OCI-LY1 (cell line): ENCODE measurements around the gene TOM1.

ENCODE experiments used
- H2AFZ ChIP-seq: fragments of 200-600 bp; sonication (generic), shearing (Covaris generic); 2 replicates; pipeline ENCODE4 v1.6.0; 2014; ENCODE audit warnings: antibody characterized with exemption, mild to moderate bottlenecking, low read length
- H3F3A ChIP-seq: fragments of 200-600 bp; sonication (generic), shearing (Covaris generic); 2 replicates; pipeline ENCODE4 v1.6.0; 2014; ENCODE audit warnings: mild to moderate bottlenecking, antibody characterized with exemption, low read length, moderate library complexity; ENCODE audit not compliant: insufficient read depth
- H3K27ac ChIP-seq: fragments of 200-600 bp; sonication (generic); 2 replicates; pipeline ENCODE4 v1.5.1; 2014; ENCODE audit warnings: low read length, mixed run types, mild to moderate bottlenecking, low read depth; ENCODE audit not compliant: poor library complexity, severe bottlenecking
- H3K27me3 ChIP-seq: fragments of 200-600 bp; sonication (generic); 2 replicates; pipeline ENCODE4 v1.6.0; 2014; ENCODE audit warnings: antibody characterized with exemption, mild to moderate bottlenecking, low read length, moderate library complexity; ENCODE audit not compliant: insufficient read depth
- H3K36me3 ChIP-seq: fragments of 200-600 bp; sonication (generic); 2 replicates; pipeline ENCODE4 v1.6.1; 2014; ENCODE audit warnings: mild to moderate bottlenecking, antibody characterized with exemption, low read length, moderate library complexity, mixed read lengths; ENCODE audit not compliant: insufficient read depth
- H3K4me1 ChIP-seq: fragments of 200-600 bp; sonication (generic); 2 replicates; pipeline ENCODE4 v1.5.1; 2014; ENCODE audit warnings: mild to moderate bottlenecking, low read length, moderate library complexity; ENCODE audit not compliant: insufficient read depth, severe bottlenecking
- H3K4me2 ChIP-seq: fragments of 200-600 bp; sonication (generic), shearing (Covaris generic); 2 replicates; pipeline ENCODE4 v1.6.1; 2014; ENCODE audit warnings: low read length
- H3K4me3 ChIP-seq: fragments of 200-600 bp; sonication (generic); 2 replicates; pipeline ENCODE4 v1.5.1; 2014; ENCODE audit warnings: low read length, low read depth, mild to moderate bottlenecking, mixed read lengths; ENCODE audit not compliant: poor library complexity, severe bottlenecking
- H3K79me2 ChIP-seq: fragments of 200-600 bp; shearing (Covaris generic); 2 replicates; pipeline ENCODE4 v1.6.1; 2016; ENCODE audit warnings: mixed run types, low read length, mixed read lengths; ENCODE audit not compliant: insufficient read depth
- H3K9ac ChIP-seq: fragments of 200-600 bp; sonication (generic), shearing (Covaris generic); 2 replicates; pipeline ENCODE4 v1.6.1; 2014; ENCODE audit warnings: mild to moderate bottlenecking, low read length, mixed read lengths
- H3K9me2 ChIP-seq: fragments of 200-600 bp; sonication (generic), shearing (Covaris generic); 2 replicates; pipeline ENCODE4 v1.6.1; 2014; ENCODE audit warnings: low read depth, mild to moderate bottlenecking, low read length, mixed read lengths
- H3K9me3 ChIP-seq: fragments of 200-600 bp; shearing (Covaris generic); 2 replicates; pipeline ENCODE4 v1.6.1; 2014; ENCODE audit warnings: low read length, mixed read lengths
- H4K20me1 ChIP-seq: fragments of 200-600 bp; sonication (generic), shearing (Covaris generic); 2 replicates; pipeline ENCODE4 v1.6.0; 2016; ENCODE audit warnings: mild to moderate bottlenecking, low read length; ENCODE audit not compliant: insufficient read depth
- EZH2 ChIP-seq: fragments of 200-600 bp; sonication (generic), shearing (Covaris generic); IDR thresholded peaks from 2 replicates; pipeline ENCODE4 v1.8.0; 2017; ENCODE audit warnings: borderline replicate concordance, mixed run types, mild to moderate bottlenecking, antibody characterized with exemption, low read length, moderate library complexity, mixed read lengths
- TF ChIP-seq, protein P1 (sequence below): fragments of 200-600 bp; sonication (generic), shearing (Covaris generic); IDR thresholded peaks from 2 replicates; pipeline ENCODE4 v1.5.1; 2017; ENCODE audit warnings: mild to moderate bottlenecking, antibody characterized with exemption, low read length, moderate library complexity, mixed read lengths

The TOM1 gene

DNA sequence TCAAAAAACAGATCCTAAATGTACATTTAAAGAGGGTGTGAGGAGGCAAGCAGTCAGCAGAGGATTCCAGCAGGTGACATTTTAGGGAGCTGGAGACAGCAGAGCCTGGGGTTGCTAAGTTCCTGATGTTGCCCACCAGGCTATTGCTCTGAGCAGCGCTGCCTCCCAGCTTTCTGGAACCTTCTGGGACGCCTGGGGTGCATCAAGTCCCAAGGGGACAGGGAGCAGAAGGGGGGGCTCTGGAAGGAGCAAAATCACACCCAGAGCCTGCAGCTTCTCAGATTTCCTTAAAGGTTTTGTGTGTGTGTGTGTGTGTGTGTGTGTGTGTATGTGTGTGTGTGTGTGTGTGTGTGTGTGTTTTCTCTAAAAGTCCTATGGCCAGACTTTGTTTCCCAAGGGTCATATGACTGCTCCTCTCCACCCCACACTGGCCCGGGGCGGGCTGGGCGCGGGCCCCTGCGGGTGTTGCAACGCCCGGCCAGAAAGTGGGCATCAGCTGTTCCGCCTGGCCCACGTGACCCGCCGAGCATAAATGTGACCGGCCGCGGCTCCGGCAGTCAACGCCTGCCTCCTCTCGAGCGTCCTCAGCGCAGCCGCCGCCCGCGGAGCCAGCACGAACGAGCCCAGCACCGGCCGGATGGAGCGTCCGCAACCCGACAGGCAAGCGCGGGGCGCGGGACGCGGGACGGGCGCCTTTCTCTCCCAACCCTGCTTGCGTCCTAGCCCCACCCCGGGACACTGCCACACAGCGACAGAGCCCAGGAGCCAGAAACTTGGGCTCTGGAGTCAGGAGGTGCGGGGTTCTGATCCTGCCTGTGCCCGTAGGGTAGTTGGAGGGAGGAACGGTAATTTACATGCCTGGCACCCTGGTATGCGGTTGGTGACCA is 81.1 kb downstream of the TOM1 start, which contains the start of gene HMOX1:
Gene HMOX1, plus strand, starts transcription at position 560 of the 887 bp plus-strand sequence. Its CDS starts 78 bp downstream, at position 638.
- Histone ChIP-seq H3K9ac (peak within 1 kb of the TSS; percentile 75), H3K27ac (peak within 1 kb of the TSS; percentile 9), H3K9me2 (no peaks in the 10 kb centered on the region), H3K4me3 (peak within 1 kb of the TSS; percentile 71), H3K4me1 (peaks cover 63% of the 10 kb centered on the region), H3K4me2 (peak within 1 kb of the TSS; percentile 85), H2AFZ (no peak within 1 kb of the TSS), H4K20me1 (no peaks in the 10 kb centered on the region), H3K27me3 (no peaks in the 10 kb centered on the region), H3K36me3 (peaks cover 16% of the 10 kb centered on the region; the same call in 1 of the 2 replicates), H3K79me2 (peaks cover 7% of the 10 kb centered on the region; the same call in 1 of the 2 replicates), H3K9me3 (no peaks in the 10 kb centered on the region), H3F3A (no peaks in the 10 kb centered on the region)
- TF ChIP-seq, protein P1, sequence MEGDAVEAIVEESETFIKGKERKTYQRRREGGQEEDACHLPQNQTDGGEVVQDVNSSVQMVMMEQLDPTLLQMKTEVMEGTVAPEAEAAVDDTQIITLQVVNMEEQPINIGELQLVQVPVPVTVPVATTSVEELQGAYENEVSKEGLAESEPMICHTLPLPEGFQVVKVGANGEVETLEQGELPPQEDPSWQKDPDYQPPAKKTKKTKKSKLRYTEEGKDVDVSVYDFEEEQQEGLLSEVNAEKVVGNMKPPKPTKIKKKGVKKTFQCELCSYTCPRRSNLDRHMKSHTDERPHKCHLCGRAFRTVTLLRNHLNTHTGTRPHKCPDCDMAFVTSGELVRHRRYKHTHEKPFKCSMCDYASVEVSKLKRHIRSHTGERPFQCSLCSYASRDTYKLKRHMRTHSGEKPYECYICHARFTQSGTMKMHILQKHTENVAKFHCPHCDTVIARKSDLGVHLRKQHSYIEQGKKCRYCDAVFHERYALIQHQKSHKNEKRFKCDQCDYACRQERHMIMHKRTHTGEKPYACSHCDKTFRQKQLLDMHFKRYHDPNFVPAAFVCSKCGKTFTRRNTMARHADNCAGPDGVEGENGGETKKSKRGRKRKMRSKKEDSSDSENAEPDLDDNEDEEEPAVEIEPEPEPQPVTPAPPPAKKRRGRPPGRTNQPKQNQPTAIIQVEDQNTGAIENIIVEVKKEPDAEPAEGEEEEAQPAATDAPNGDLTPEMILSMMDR = peak; percentile 5; the same call in 1 of the 2 replicates
- no peak for TF ChIP-seq EZH2

GRCh38 chr22:35381424-35382009 is 81.8 kb downstream of the TOM1 start:
- H3K79me2 ChIP-seq = peaks cover 7% of the 10 kb centered on the region; the same call in 1 of the 2 replicates
- H3K27ac ChIP-seq = peak overlapping the region; percentile 9
- no peaks in the 10 kb centered on the region for H4K20me1 ChIP-seq
- no peak overlapping the region for H2AFZ ChIP-seq
- H3K9ac ChIP-seq = peak overlapping the region; percentile 75
- H3K9me3 ChIP-seq = no peaks in the 10 kb centered on the region
- no peaks in the 10 kb centered on the region for H3K27me3 ChIP-seq
- TF ChIP-seq, protein P1 = no peak
- TF ChIP-seq EZH2 = no peak
- no peaks in the 10 kb centered on the region for H3K9me2 ChIP-seq
- H3K4me2 ChIP-seq = peak overlapping the region; percentile 85
- H3K36me3 ChIP-seq = peaks cover 20% of the 10 kb centered on the region; the same call in 1 of the 2 replicates
- H3K4me3 ChIP-seq = peak overlapping the region; percentile 71
- H3K4me1 ChIP-seq = peaks cover 57% of the 10 kb centered on the region
- no peaks in the 10 kb centered on the region for H3F3A ChIP-seq

GRCh38 chr22:35383679-35384071 is 84.0 kb downstream of the TOM1 start:
- peaks cover 33% of the 10 kb centered on the region; the same call in 1 of the 2 replicates for H3K36me3 ChIP-seq
- H2AFZ ChIP-seq = no peak overlapping the region
- H3K27me3 ChIP-seq = no peaks in the 10 kb centered on the region
- TF ChIP-seq, protein P1 = no peak
- no peak for TF ChIP-seq EZH2
- H3K4me1 ChIP-seq = peaks cover 37% of the 10 kb centered on the region
- H4K20me1 ChIP-seq = no peaks in the 10 kb centered on the region
- no peaks in the 10 kb centered on the region for H3K9me3 ChIP-seq
- no peak overlapping the region for H3K4me3 ChIP-seq
- no peak overlapping the region for H3K27ac ChIP-seq
- H3K9ac ChIP-seq = no peak overlapping the region
- H3K9me2 ChIP-seq = no peaks in the 10 kb centered on the region
- no peaks in the 10 kb centered on the region for H3F3A ChIP-seq
- no peak overlapping the region for H3K4me2 ChIP-seq
- H3K79me2 ChIP-seq = peaks cover 7% of the 10 kb centered on the region; the same call in 1 of the 2 replicates
